WTC11 (cell line): ENCODE results near the gene TBX4. TPM values are rescaled to one million over a fixed set of nuclear protein-coding genes. Genes with fewer than 3 reads are reported as not detected.
A peak's percentile ranks its signal among the peaks of the same experiment; 100 is the strongest.

Source experiments
- ATAC-seq: fragments of 200-7000 bp; cut with Tn5 transposase; 2 replicates; pipeline ENCODE4 v1.10.0; 2021; ENCODE audit warnings: mild to moderate bottlenecking, moderate library complexity
- CTCF ChIA-PET: fragments of 300-600 bp; sonication (Branson Sonifier 250); formaldehyde crosslinking; loops from one replicate; lab custom pipeline; 2021; ENCODE audit warnings: antibody characterized with exemption; lab: Charles Lee
- POLR2A ChIA-PET: fragments of 350-600 bp; sonication (Branson Sonifier 250); formaldehyde crosslinking; loops from one replicate; lab custom pipeline; 2021; ENCODE audit warnings: antibody characterized with exemption; lab: Charles Lee
- DNase-seq: peaks from one replicate; pipeline ENCODE4 v3.0.0; 2021; ENCODE audit warnings: low spot score
- H3K27ac Mint-ChIP-seq: 2 replicates; pipeline ENCODE4 v1.8.0; 2021; ENCODE audit warnings: mixed read lengths
- H3K27me3 Mint-ChIP-seq: 2 replicates; pipeline ENCODE4 v1.8.0; 2021; ENCODE audit warnings: low read depth, mild to moderate bottlenecking, moderate library complexity, mixed read lengths
- H3K36me3 Mint-ChIP-seq: 2 replicates; pipeline ENCODE4 v1.8.0; 2021; ENCODE audit warnings: mixed read lengths
- H3K4me1 Mint-ChIP-seq: 2 replicates; pipeline ENCODE4 v1.8.0; 2022; ENCODE audit warnings: mixed read lengths
- H3K4me3 Mint-ChIP-seq: 2 replicates; pipeline ENCODE4 v1.8.0; 2021; ENCODE audit warnings: mild to moderate bottlenecking, moderate library complexity, mixed read lengths
- H3K9me3 Mint-ChIP-seq: 2 replicates; pipeline ENCODE4 v1.8.0; 2021; ENCODE audit warnings: mixed read lengths
- ATF2 ChIP-seq: sonication (generic); formaldehyde crosslinking; IDR thresholded peaks from 2 replicates; pipeline ENCODE4 v1.8.1; 2022; ENCODE audit warnings: low read depth, missing genetic modification reagents, borderline replicate concordance
- ATF6 ChIP-seq: sonication (generic); formaldehyde crosslinking; IDR thresholded peaks from 2 replicates; pipeline ENCODE4 v1.8.1; 2023; ENCODE audit warnings: mild to moderate bottlenecking, missing genetic modification reagents
- ELF4 ChIP-seq: sonication (generic); formaldehyde crosslinking; IDR thresholded peaks from 2 replicates; pipeline ENCODE4 v1.8.1; 2022; ENCODE audit warnings: low read depth, mild to moderate bottlenecking, moderate library complexity, missing genetic modification reagents
- HMGXB4 ChIP-seq: sonication (generic); formaldehyde crosslinking; IDR thresholded peaks from 2 replicates; pipeline ENCODE4 v1.8.1; 2023; ENCODE audit warnings: mild to moderate bottlenecking, moderate library complexity, missing genetic modification reagents
- NFATC4 ChIP-seq: fragments of 250-450 bp; sonication (Bioruptor Pico); IDR thresholded peaks from 2 replicates; pipeline ENCODE4 v1.9.0; 2021; ENCODE audit warnings: mild to moderate bottlenecking
- NFE2L1 ChIP-seq: sonication (generic); formaldehyde crosslinking; IDR thresholded peaks from 2 replicates; pipeline ENCODE4 v1.8.1; 2023; ENCODE audit warnings: missing genetic modification reagents
- NFYB ChIP-seq: sonication (generic); formaldehyde crosslinking; conservative IDR thresholded peaks from 2 replicates; pipeline ENCODE4 v1.8.0; 2022; ENCODE audit warnings: low read depth, missing genetic modification reagents
- NR2C2 ChIP-seq: sonication (generic); formaldehyde crosslinking; IDR thresholded peaks from 2 replicates; pipeline ENCODE4 v1.8.0; 2022; ENCODE audit warnings: mild to moderate bottlenecking, missing genetic modification reagents
- PRDM15 ChIP-seq: sonication (generic); formaldehyde crosslinking; IDR thresholded peaks from 2 replicates; pipeline ENCODE4 v1.8.0; 2022; ENCODE audit warnings: missing genetic modification reagents
- SMAD4 ChIP-seq: sonication (generic); formaldehyde crosslinking; IDR thresholded peaks from 2 replicates; pipeline ENCODE4 v1.8.0; 2022; ENCODE audit warnings: mild to moderate bottlenecking, missing genetic modification reagents
- SP1 ChIP-seq: sonication (generic); formaldehyde crosslinking; conservative IDR thresholded peaks from 2 replicates; pipeline ENCODE4 v1.8.1; 2022; ENCODE audit warnings: missing genetic modification reagents
- TCF7 ChIP-seq: sonication (generic); formaldehyde crosslinking; IDR thresholded peaks from 2 replicates; pipeline ENCODE4 v1.8.0; 2022; ENCODE audit warnings: mild to moderate bottlenecking, low read depth, missing genetic modification reagents, moderate library complexity
- TP53 ChIP-seq: sonication (generic); formaldehyde crosslinking; IDR thresholded peaks from 2 replicates; pipeline ENCODE4 v1.8.1; 2023; ENCODE audit warnings: mild to moderate bottlenecking, missing genetic modification reagents
- ZBTB21 ChIP-seq: sonication (generic); formaldehyde crosslinking; IDR thresholded peaks from 2 replicates; pipeline ENCODE4 v1.8.1; 2023; ENCODE audit warnings: mild to moderate bottlenecking, missing genetic modification reagents, borderline replicate concordance
- ZMAT4 ChIP-seq: fragments of 250-450 bp; sonication (Bioruptor Pico); IDR thresholded peaks from 2 replicates; pipeline ENCODE4 v1.9.0; 2021; ENCODE audit warnings: mild to moderate bottlenecking
- ZNF121 ChIP-seq: sonication (generic); formaldehyde crosslinking; IDR thresholded peaks from 2 replicates; pipeline ENCODE4 v1.8.0; 2023; ENCODE audit warnings: missing genetic modification reagents
- total RNA-seq: library from RNA; stranded (reverse); gene quantifications from 3 replicates; pipeline ENCODE4 v1.2.3, GENCODE V29; 2021
- TF ChIP-seq, protein P1 (sequence below): sonication (generic); formaldehyde crosslinking; IDR thresholded peaks from 2 replicates; pipeline ENCODE4 v1.8.1; 2022; ENCODE audit warnings: low read depth, mild to moderate bottlenecking, moderate library complexity, missing genetic modification reagents, borderline replicate concordance
- TF ChIP-seq, protein P2 (sequence below): sonication (generic); formaldehyde crosslinking; IDR thresholded peaks from 2 replicates; pipeline ENCODE4 v1.8.0; 2022; ENCODE audit warnings: mild to moderate bottlenecking, missing genetic modification reagents
- TF ChIP-seq, protein P3 (sequence below): sonication (generic); formaldehyde crosslinking; IDR thresholded peaks from 2 replicates; pipeline ENCODE4 v1.8.0; 2022; ENCODE audit warnings: mild to moderate bottlenecking, missing genetic modification reagents

TBX4 gene
- total RNA-seq, 1 experiment from 2014 or later: not detected

- TF ChIP-seq, protein P1, sequence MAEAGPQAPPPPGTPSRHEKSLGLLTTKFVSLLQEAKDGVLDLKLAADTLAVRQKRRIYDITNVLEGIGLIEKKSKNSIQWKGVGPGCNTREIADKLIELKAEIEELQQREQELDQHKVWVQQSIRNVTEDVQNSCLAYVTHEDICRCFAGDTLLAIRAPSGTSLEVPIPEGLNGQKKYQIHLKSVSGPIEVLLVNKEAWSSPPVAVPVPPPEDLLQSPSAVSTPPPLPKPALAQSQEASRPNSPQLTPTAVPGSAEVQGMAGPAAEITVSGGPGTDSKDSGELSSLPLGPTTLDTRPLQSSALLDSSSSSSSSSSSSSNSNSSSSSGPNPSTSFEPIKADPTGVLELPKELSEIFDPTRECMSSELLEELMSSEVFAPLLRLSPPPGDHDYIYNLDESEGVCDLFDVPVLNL (CRISPR knock-in tag): no peak
- TF ChIP-seq ATF6: no peak
- no peak for TF ChIP-seq ZBTB21
- TF ChIP-seq TP53 (CRISPR knock-in tag): no peak
- no peak for TF ChIP-seq NR2C2
- TF ChIP-seq NFATC4: no peak
- TF ChIP-seq, protein P2, sequence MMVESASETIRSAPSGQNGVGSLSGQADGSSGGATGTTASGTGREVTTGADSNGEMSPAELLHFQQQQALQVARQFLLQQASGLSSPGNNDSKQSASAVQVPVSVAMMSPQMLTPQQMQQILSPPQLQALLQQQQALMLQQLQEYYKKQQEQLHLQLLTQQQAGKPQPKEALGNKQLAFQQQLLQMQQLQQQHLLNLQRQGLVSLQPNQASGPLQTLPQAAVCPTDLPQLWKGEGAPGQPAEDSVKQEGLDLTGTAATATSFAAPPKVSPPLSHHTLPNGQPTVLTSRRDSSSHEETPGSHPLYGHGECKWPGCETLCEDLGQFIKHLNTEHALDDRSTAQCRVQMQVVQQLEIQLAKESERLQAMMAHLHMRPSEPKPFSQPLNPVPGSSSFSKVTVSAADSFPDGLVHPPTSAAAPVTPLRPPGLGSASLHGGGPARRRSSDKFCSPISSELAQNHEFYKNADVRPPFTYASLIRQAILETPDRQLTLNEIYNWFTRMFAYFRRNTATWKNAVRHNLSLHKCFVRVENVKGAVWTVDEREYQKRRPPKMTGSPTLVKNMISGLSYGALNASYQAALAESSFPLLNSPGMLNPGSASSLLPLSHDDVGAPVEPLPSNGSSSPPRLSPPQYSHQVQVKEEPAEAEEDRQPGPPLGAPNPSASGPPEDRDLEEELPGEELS (CRISPR knock-in tag): no peak
- no peak for TF ChIP-seq ZMAT4
- TF ChIP-seq ELF4 (CRISPR knock-in tag): no peak
- TF ChIP-seq NFE2L1: no peak
- TF ChIP-seq SP1: 0 out of 2 replicates have a peak, but pooled peaks have one; percentile 7
- TF ChIP-seq, protein P3, sequence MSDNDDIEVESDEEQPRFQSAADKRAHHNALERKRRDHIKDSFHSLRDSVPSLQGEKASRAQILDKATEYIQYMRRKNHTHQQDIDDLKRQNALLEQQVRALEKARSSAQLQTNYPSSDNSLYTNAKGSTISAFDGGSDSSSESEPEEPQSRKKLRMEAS (CRISPR knock-in tag): 0 out of 2 replicates have a peak, but pooled peaks have one; percentile 36
- TF ChIP-seq PRDM15 (CRISPR knock-in tag): peak; percentile 66
- peaks cover 98% of the 10 kb centered on the region for H3K27me3 Mint-ChIP-seq
- CTCF ChIA-PET: interaction anchor here (1.5 to 4.3 kb wide), 3 partner anchors 11 to 123 kb away, joined by 3 to 33 read pairs (median 18); no protein-coding TSS in a partner anchor
- ATAC-seq: peak; percentile 19
- peaks cover 40% of the 10 kb centered on the region for H3K4me1 Mint-ChIP-seq
- H3K36me3 Mint-ChIP-seq: no peaks in the 10 kb centered on the region
- peak; percentile 60 for DNase-seq
- peak overlapping the region; percentile 55 for H3K4me3 Mint-ChIP-seq
- POLR2A ChIA-PET: no interaction called here
- no peak overlapping the region for H3K27ac Mint-ChIP-seq
- H3K9me3 Mint-ChIP-seq: no peaks in the 10 kb centered on the region
These were observed 503 bp upstream of the TBX4 start for GRCh38 chr17:61451538-61452300.

- ChIA-PET CTCF (interaction anchor here (0.9 to 3.4 kb wide), 6 partner anchors 10 to 45 kb away, joined by 3 to 24 read pairs (median 5); no protein-coding TSS in a partner anchor), POLR2A (no interaction called here)
- no peak for ATAC-seq
- Mint-ChIP-seq H3K4me1 (peaks cover 51% of the 10 kb centered on the region), H3K27me3 (peaks cover 98% of the 10 kb centered on the region), H3K4me3 (peak overlapping the region; percentile 51), H3K36me3 (0 out of 2 replicates have a peak, but pooled peaks cover 2% of the 10 kb centered on the region), H3K9me3 (no peaks in the 10 kb centered on the region), H3K27ac (no peak overlapping the region)
- no peak for DNase-seq
- TF ChIP-seq HMGXB4 (CRISPR knock-in tag) (no peak), TCF7 (no peak), SMAD4 (CRISPR knock-in tag) (no peak), NFYB (no peak), ATF2 (no peak), ZNF121 (CRISPR knock-in tag) (no peak)
These were observed 1.6 kb downstream of the TBX4 start for GRCh38 chr17:61453566-61454380.
